Hindlimb muscle (tissue), 1 donor: ENCODE measurements around the gene PTRH1. TPM values are rescaled to one million over a fixed set of nuclear protein-coding genes. Genes with fewer than 3 reads are reported as not detected.
A peak's percentile ranks its signal among the peaks of the same experiment; 100 is the strongest.

Experiments
- DNase-seq: peaks from one replicate; pipeline ENCODE4 v3.0.0-alpha.2; 2013
- polyA plus RNA-seq: library from polyadenylated mRNA; unstranded; fragments of 120-200 nt; gene quantifications from one replicate; pipeline ENCODE4 v1.2.1, GENCODE V29; 2013; ENCODE audit not compliant: insufficient read length

The PTRH1 gene
- polyA plus RNA-seq, 1 donor = 10.3 TPM

DNA sequence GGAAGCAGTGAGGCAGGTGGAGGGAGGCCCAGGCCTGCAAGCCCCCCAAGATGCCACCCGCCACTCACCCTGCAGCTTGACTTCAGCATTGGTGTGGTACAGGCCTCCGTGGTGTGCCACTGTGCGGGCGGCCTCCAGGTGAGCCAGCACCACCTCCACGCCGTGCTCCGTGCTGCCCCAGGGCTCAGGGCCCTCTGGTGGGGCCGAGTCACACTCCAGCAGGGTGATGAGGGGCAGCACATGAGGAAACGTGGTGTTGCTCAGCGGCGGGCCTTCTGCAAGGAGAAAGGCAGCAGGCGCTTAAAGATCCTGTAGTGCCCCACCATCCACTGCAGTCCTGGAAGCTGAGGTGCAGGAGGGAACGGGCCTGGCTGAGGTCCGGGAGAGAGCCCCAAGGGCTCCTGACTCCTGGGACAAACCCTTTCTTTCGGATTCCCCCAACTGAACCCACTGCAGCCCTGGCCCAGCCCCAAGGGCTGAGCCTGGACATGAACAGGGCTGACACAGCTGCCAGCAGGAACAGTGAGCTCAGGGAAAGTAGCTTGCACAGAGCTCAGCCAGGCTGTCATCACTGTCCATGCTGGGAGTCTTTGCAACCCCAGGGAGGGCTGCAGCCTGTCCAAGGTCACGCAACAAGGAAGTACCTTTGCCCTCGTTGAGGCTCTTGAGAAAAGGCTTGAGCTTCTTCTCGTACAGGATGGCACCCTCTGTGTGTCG, 24.3 kb upstream of the PTRH1 start:
- DNase-seq = no peak

DNA sequence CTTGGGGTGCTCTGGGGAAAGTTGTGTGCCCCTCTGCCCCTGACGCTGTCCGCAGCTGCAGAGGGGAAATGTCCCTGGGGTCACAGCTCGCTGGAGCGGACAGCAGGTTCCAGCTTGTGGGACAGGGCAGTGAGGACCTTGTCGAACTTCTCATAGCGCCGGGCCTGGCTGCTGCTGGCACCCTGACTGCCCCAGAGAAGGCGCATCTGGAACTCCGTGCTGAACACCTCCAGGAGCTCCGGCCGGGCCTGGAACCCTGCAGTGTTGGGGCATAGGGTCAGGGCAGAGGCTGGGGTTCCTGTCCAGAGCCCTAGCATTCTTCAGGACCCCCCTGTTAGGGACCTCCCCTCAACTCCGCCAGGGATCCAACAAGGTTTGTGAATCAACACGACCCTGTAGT, 23.2 kb upstream of the PTRH1 start:
- DNase-seq = no peak

DNA sequence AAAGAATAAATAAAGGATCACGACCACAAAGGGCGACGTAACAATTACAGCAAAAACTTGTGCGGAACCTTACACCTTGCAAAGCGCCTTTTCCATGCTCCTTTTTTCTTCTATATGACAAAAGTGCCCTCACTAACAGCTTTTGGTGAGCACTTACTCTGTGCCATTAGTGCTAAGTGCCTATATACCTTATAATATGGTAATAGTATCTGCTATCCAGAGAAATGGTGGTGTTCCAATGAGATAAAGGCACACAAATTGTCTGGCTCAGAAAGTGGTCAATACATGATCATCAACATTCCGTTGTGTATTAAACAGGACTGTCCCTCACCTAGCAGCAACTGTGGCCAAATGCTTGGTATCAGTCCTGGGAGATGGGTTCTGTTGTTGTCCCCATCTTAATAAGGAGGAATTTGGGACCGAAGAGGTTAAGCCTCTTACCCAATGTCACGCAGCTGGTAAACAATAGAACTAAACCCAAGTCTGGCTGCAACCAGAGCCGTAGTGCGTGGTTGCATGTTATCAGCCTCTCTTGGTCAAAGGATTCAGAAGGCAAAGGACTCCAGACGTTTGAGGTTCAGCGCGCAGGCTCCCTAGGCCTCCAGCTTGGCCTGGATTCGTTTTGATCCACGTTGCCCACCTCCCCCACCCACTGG, 20.2 kb upstream of the PTRH1 start:
- no peak for DNase-seq

DNA sequence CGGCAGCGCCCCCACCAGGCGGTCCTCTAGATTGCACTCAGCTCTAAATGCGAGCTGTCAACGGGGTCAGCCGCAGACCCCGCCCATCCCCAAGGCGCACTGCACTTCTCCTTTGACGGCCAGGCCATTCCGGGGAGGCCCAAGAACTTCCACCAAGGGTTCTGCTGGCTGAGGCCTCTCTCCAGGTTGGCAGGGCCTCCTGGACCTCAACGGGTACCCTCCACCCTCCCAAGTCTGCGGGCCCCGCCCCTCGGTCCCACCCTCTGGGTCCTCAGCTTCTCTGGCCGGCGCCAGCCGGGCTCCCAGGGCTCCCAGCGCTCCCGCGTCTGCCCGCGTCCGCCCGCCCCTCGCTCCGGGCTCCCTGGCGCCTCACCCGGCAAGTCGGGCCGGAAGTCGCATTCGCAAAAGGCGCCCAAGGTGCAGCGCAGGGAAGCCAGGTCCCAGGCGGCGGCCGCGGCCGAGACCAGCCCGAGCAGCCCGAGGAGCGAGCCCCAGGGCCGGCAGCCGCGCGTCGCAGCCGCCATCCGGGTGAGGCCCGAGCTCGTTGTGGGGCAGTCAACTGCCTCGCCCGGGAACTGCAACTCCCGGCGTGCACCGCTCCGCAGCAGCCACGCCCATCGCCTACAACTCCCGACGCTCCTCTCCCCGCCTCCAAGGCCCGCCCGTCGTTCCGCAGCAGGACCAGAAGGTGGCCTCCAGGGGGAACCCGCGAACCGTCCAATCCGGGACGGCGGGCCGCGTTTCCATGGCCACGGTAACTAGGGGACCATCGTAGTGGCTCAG, 19.5 kb upstream of the PTRH1 start, which contains the start of gene TOR2A:
Gene TOR2A, minus strand, starts transcription at position 548 of the 783 bp plus-strand sequence. Its CDS starts 24 bp downstream, at position 524.
- DNase-seq = peak; percentile 97

DNA sequence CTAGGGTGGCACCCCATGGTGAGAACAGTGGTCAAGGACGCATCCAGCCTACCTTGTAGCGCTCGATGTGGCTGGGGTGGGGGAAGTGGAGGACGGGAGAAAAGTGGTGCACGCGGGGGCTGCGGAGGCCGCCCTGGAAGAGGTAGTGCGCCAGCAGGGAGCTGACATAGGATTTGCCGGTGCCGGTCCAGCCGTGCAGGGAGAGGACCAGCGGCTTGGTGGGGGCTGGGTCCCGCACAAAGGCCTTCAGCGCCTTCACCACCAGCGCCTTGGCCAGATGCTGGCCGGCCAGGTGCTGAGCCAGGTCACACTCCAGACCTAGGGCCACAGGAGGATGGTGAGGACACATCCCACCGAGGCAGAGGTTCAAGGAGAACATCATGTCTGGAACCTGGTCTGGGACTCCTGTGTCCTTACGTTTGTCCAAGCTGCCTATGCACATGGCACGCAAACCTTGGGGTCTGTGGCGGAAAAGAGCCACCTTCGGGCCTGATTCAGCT, 18.8 kb upstream of the PTRH1 start:
- no peak for DNase-seq

DNA sequence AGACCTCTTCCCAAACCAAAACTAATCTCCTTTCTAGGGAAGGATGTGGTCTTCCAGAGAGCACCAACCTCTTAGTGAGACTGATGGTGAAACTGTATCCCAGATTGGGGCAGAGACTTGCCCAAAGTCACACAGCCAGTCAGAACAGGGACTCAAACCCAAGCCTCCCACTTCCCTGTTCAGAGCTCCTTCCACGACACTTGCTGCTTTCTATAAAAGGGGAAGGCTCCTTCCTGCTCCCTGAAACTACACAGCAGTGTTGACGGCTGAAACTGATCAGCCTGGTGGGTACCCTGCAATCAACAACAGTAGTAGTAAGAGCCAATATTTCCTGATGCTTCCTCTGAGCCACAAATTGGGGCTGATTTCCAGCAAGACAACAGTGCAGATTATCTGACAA, 18.2 kb upstream of the PTRH1 start:
- DNase-seq = no peak

DNA sequence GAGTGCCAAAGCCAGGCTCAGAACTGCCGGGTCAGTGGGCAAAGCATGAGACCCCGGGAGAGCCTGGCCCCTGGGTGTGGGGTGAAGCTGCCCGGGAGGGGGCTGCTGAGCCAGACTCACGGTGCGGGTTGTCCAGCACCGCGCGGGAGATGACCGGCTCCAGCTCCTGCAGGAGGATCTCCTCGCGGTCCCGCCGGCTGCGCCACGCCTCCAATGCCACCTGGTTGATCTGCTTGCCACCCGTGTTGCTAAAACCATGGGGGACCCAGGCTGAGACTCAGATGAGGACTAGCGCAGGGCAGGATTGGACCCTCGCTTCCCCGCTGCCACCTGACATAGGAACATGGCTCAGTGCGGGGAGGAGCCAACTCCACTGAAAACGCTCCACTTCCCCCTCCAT, 17.0 kb upstream of the PTRH1 start:
- no peak for DNase-seq

DNA sequence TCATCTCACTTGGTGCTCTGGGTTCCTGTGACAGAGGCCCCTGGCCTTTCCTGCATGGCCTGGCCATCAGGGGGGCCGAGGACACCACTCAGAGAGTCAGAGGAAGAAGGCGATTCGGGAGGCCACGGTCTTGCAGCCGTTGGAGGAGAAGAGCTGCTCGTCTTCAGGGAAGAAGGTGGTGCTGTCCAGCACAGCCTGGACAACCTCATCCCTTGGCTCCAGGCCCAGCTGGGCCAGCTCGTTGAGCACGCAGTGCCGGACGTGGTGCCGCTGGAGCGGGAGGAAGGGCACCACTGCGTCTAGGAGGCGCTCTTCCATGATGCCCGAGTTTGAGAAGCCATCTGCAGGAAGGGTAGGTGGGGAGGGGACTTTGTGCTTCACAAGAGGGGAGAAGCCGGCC, 16.5 kb upstream of the PTRH1 start:
- no peak for DNase-seq

DNA sequence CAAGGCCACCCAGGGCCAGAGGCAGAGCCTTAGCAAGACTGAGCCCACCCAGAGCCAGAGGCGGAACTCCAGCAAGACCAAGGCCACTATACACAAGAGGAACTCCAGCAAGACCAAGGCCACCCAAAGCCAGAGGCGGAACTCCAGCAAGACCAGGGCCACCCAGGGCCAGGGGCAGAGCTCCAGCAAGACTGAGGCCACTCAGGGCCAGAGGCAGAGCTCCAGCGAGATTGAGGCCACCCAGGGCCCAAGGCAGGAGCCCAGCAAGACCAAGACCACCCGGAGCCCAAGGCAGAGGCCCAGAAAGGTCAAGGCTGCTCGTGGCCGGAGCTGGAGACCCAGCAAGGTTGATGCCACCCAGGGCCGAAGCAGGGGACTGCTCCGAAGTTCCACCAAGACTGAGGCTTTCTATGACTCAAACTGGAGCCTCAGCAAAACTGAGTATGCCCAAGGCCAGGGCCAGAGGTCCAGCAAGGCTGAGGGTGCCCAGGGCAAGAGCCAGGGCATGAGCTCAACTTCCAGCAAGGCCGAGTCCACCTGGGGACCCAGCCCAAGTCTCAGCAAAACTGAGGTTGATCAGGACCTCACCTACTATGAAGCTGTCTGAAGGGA, 15.4 kb upstream of the PTRH1 start:
- DNase-seq = no peak

DNA sequence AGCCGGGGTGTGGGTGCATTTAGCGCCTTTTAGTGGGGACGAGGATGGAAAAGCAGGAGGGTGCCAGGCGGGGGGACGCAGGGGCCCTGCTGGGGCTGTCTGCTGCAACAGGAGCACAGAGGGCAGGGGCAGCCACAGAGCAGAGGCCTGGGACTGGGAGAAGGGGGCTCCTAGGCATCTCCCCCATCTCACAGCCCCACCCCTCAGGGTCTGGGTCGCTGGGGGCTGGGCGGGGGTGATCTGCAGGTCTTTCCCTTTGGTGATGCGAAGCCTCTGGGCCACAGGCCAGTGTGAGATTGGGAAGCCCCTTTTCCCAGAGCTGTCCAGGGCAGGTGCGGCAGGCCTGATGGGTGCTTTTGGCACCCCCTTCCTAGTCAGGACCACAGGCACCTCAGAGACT, 14.8 kb upstream of the PTRH1 start:
- DNase-seq = no peak

DNA sequence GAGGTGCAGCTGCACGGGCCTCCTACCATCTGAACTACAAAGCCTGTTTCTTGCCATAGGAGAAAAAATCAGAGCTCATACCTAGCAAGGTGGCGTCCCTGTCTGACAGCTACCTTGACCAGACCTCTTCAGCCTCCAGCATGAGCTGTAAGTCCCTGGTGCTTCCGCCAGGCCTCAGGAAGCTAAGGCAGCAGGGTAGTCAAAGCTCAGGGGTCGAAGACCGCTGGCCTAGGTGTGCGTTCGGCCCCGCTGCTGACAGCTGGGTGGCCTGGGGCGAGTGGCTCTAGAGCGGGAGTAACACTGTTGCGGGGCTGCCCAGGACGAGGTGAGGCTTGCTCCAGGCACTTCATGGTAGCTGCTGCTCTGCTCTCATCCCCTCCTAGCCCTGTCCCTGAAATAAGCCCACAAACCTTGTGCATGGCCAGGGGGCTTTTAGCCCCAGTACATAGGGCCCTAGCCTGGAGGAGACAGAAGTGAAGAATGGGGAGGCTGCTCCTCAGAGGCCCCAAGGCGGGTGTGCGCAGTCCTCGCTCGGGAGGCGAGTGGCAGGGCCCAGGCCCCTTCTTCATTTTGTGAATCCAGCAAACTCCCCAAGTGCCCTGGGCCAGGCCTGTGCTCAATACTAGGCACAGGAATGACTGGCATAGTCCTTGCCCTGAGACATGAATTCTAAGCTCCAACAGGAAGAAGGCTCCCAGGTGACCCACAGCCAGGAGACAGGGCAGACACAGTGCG, 14.2 kb upstream of the PTRH1 start:
- DNase-seq = no peak

DNA sequence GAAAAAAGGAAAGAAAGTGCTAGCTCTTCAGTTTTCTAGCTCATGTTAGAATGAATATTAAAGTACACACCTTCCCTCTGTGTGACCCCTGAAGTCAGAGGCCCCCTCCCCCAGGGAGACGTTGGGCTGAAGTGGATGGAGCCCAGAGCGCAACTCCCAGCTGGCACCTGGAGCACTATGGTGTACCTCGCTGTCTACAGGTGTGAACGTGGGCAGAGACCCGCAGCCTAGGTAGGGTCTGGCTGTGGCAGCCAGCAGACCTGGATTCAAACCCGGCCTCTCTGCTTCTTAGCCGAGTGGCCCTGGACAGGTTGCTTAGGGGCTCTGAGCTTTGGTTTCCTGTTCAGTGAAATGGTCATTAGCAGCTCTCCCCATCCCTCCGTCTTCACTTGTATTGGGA, 13.3 kb upstream of the PTRH1 start:
- no peak for DNase-seq

DNA sequence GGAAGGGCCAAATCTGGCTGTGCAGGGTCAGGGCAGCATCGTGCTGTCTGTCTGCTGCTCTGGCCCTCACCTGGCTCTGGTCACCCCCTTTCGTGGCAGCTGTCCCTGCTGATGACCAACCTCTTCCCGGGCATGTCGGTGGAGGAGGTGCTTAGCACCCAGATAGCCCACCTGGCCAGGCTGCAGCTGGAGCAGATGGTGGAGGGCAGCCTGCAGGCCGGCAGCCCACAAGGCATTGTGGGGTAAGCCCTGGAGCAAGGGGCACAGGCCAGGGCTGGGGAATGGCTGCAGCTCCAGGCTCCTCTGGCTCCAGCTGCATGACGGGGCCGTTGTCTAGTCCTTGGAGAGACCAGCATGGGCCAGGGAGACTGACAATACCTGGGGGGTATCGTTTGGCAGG, 11.4 kb upstream of the PTRH1 start:
- DNase-seq = no peak

DNA sequence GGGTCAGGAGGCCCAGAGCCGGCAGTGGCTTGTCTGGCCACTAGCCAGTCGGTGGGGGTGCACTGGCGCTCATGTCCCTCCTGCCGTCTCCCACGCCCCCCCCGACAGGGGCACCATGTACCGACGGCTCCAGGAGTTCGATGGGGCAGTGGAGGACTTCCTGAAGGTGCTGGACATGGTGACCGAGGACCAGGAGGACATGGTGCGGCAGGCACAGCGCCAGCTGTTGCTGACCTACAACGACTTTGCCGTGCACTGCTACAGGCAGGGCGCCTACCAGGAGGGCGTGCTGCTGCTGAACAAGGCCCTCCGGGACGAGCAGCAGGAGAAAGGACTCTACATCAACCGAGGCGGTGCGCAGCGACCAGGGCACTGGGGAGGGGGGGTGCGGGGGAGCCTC, 8.5 kb upstream of the PTRH1 start:
- no peak for DNase-seq

DNA sequence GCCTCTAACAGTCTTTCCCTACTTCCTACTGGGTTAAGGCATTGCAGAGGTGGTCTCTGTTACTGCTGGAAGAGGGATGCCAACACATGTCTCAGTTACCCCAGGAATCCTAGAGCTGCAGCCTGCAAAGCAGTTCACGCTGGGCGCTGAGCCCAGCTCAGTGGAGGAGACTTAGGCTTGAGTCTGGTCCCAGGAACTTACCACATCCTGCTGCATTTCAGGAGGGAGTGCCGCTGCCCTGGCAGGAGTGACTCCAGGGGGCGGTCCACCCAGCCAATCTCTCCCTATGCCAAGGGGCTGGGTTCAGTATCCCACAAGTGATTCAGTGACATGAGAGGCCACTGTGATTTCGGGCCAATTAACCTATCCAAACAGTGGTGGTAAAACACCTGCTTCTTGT, 8.0 kb upstream of the PTRH1 start:
- no peak for DNase-seq

DNA sequence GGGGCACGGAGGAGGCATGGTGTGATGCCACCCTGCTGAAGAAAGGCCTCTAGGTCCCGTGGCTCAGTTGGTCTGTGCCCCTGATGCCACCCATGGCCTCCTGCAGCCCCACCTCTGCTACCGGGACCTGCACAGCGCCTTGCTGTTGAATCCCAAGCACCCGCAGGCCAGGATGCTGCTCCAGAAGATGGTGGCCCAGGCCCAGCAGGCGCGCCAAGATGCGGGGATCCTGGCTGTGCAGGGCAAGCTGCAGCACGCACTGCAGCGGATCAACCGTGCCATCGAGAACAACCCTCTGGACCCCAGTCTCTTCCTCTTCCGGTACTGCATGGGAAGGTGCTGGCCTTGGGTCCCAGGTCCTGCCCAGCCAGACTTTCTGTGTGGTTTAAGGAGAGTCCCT, 7.5 kb upstream of the PTRH1 start:
- no peak for DNase-seq

DNA sequence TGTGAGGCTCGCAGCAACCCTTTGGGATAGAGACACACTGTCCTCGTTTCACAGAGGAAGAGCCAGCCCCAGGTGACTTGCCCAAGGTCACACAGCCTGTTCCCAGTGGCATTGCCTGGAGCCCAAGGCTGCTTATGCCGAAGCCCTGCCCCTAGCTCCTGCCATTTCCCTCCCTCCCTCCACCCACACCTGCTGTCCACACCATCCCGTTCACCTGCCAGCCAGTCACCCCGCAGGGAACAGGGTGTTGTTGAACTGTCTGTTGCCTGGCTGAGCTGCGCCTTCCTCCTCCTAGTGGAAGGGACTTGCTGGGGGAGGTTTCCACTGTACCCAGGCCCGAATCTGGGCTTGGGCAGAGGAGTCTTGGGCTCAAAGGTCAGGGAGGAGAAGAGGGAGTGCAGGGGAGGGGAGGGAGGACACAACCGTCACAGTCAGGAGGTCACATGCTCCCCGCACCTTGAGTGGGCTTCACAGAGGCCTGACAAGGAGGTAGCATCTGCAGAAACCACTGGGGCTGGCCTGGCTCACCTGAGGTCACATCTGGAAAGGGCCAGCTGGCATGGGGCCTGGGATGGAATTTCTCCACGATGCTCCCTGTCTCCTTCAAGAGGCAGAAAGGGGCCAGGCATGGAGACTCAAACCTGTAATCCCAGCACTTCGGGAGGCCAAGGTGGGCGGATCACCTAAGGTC, 6.7 kb upstream of the PTRH1 start:
- no peak for DNase-seq

DNA sequence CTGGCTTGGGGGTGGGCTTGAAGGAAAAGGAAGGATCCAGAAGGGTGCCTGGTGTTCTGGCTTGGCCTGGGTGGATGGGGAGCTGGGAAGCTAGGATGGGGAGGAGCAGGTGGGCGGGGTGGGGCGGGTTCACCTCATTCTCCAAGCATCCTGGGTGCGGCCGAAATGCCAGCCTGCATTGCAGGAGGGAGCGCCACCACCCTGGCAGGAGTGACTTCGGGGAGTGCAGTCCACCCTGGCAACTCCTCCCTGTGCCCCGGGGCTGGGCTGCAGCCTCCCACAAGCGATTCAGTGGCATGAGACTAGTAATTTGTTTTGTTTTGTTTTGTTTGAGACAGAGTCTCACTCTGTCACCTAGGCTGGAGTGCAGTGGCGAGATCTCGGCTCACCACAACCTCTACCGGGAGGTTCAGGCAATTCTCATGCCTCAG, 5.9 kb upstream of the PTRH1 start:
- no peak for DNase-seq

DNA sequence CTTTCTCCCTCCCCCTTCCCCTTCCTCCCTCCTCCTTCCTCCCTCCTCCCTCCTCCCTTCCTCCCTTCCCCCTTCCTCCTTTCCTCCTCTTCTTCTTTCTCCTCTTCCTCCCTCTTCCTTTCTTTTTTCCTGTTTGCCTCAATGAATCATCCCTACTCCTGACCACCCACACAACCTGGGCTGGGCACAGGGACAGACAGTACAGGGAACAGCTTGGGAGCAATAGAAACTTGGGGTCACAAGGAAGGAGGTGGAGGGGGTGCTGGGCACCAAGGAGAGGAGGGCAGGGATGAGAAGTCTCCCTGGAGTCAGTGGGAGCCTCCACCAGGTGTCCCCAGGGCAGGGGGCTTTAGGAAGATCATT, 5.4 kb upstream of the PTRH1 start:
- no peak for DNase-seq

DNA sequence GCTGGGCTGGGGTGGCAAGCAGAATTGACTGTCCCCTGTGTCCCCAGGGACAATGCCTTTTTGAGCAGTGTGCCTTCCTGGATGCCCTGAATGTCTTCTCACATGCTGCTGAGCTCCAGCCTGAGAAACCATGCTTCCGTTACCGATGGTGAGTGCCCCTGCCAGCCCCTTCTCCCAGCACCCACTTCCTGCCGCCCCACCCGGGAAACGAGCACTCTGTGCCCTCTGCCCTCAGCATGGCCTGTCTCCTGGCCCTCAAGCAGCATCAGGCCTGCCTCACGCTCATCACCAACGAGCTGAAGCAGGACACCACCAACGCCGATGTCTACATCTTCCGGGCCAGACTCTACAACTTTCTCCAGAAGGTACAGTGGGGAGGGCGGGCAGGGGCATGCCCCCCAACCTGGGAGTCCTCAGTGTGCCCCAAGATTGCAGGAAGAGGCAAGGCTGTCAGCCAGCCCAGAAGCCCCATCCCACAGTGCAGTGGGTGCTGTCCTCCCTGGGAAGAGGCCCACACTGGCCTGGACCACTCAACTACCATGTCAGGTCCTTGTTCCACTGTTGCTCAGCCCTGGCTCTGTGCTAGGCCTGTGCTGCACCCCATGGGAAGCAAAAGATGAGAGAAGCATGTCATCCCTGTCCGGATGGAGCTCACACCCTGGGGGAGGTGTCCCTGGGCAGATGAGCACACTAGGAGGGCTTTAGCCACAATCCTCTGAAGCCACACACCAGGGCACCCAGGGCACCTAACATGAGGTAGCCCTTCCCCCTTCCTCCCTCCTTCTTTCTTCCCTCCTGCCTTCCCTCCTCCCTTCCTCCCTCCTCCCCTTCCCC, 4.8 kb upstream of the PTRH1 start:
- no peak for DNase-seq

DNA sequence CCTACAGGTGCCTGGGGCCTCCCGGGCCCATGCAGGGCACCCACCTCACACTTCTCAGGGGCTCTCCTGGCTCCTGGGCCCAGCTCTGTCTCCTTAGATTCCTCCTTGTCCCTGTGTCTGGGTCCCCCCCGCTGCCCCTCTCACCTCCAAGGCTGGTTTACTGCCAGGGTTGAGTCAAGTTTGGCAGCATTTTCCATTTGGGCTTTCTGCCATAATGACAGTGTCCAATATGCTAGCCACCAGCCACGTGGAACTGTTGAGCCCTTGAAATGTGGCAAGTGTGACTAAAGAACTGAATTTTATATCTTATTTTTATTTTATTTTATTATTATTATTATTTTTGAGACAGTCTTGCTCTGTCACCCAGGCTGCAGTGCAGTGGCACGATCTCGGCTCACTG, 2.3 kb upstream of the PTRH1 start:
- no peak for DNase-seq
